WTC11 (cell line): Measurements from ENCODE around the gene KBTBD2.

Experiments
- ATF3 ChIP-seq: sonication (generic); formaldehyde crosslinking; conservative IDR thresholded peaks from 2 replicates; pipeline ENCODE4 v1.8.1; 2022; ENCODE audit warnings: mild to moderate bottlenecking, missing genetic modification reagents
- CTCF ChIP-seq: fragments of 200-600 bp; IDR thresholded peaks from 2 replicates; pipeline ENCODE4 v1.8.0; 2022; ENCODE audit warnings: antibody characterized with exemption
- JUN ChIP-seq: sonication (generic); formaldehyde crosslinking; IDR thresholded peaks from 2 replicates; pipeline ENCODE4 v1.8.0; 2023; ENCODE audit warnings: mild to moderate bottlenecking, missing genetic modification reagents
- PRDM15 ChIP-seq: sonication (generic); formaldehyde crosslinking; IDR thresholded peaks from 2 replicates; pipeline ENCODE4 v1.8.0; 2022; ENCODE audit warnings: missing genetic modification reagents
- TCF7 ChIP-seq: sonication (generic); formaldehyde crosslinking; IDR thresholded peaks from 2 replicates; pipeline ENCODE4 v1.8.0; 2022; ENCODE audit warnings: mild to moderate bottlenecking, low read depth, missing genetic modification reagents, moderate library complexity
- TEAD4 ChIP-seq: sonication (generic); formaldehyde crosslinking; IDR thresholded peaks from 2 replicates; pipeline ENCODE4 v1.8.0; 2022; ENCODE audit warnings: mild to moderate bottlenecking, missing genetic modification reagents
- TF ChIP-seq, protein P1 (sequence below): sonication (generic); formaldehyde crosslinking; IDR thresholded peaks from 2 replicates; pipeline ENCODE4 v1.8.0; 2022; ENCODE audit warnings: mild to moderate bottlenecking, missing genetic modification reagents
- TF ChIP-seq, protein P2 (sequence below): sonication (generic); formaldehyde crosslinking; IDR thresholded peaks from 2 replicates; pipeline ENCODE4 v1.8.1; 2023; ENCODE audit warnings: mild to moderate bottlenecking, missing genetic modification reagents, moderate library complexity
- TF ChIP-seq, protein P3 (sequence below): sonication (generic); formaldehyde crosslinking; IDR thresholded peaks from 2 replicates; pipeline ENCODE4 v1.8.1; 2022; ENCODE audit warnings: missing genetic modification reagents, borderline replicate concordance

GRCh38 chr7:32890793-32891042 is 842 bp downstream of the KBTBD2 start:
- TF ChIP-seq, protein P1, sequence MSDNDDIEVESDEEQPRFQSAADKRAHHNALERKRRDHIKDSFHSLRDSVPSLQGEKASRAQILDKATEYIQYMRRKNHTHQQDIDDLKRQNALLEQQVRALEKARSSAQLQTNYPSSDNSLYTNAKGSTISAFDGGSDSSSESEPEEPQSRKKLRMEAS (CRISPR knock-in tag) = no peak
- TF ChIP-seq TCF7 (CRISPR knock-in tag) (no peak), CTCF (no peak), JUN (CRISPR knock-in tag) (no peak), PRDM15 (no peak), ATF3 (CRISPR knock-in tag) (no peak), TEAD4 (no peak)
- TF ChIP-seq, protein P2, sequence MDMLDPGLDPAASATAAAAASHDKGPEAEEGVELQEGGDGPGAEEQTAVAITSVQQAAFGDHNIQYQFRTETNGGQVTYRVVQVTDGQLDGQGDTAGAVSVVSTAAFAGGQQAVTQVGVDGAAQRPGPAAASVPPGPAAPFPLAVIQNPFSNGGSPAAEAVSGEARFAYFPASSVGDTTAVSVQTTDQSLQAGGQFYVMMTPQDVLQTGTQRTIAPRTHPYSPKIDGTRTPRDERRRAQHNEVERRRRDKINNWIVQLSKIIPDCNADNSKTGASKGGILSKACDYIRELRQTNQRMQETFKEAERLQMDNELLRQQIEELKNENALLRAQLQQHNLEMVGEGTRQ (CRISPR knock-in tag) = no peak
- TF ChIP-seq, protein P3, sequence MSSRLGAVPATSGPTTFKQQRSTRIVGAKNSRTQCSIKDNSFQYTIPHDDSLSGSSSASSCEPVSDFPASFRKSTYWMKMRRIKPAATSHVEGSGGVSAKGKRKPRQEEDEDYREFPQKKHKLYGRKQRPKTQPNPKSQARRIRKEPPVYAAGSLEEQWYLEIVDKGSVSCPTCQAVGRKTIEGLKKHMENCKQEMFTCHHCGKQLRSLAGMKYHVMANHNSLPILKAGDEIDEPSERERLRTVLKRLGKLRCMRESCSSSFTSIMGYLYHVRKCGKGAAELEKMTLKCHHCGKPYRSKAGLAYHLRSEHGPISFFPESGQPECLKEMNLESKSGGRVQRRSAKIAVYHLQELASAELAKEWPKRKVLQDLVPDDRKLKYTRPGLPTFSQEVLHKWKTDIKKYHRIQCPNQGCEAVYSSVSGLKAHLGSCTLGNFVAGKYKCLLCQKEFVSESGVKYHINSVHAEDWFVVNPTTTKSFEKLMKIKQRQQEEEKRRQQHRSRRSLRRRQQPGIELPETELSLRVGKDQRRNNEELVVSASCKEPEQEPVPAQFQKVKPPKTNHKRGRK (CRISPR knock-in tag) = no peak
